UCSD-AML1 (cell line): ENCODE measurements around the gene KCNAB2.
A peak's percentile ranks its signal among the peaks of the same experiment; 100 is the strongest.
"Not testable (repeated sequence)": the region's sequence is repeated elsewhere in the genome, so short reads cannot be mapped to it uniquely, and the experiment has no call there.

ENCODE experiments used
- DNase-seq: peaks from one replicate; lab custom pipeline; 2025; ENCODE audit not compliant: unreplicated experiment; lab: John Stamatoyannopoulos, UW

KCNAB2 gene

DNA sequence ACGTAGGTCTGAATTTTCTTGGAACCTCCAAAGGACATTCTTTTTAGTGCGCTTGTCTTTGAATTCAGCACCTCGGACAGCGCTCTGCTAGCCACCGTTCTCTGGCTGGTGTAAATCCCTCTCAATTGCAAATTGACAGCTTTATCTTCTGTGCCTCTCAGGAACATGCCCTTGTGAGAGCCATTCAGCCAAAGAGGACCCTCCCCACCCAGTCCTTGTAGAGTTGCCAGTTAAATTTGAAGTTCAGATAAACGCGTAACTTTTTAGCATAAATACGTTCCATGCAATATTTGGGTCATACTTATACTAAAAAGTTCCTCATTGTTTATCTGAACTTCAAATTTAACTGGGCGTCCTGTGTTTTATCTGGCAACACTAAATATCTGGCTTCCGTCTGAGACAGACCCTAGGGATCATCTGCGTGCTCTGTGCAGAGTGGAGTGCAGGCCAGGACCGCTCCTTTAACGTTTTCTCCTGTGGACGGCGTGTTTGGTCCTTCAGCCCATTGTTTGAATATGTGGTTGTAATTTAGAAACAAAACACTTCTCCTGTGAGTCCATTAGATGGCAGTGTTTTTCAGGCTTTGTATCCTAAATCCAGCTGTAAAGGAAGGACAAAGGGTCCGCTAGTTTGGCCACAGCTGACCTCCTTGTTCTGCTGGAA, 7.0 kb downstream of the KCNAB2 start:
- DNase-seq = peak; percentile 25

DNA sequence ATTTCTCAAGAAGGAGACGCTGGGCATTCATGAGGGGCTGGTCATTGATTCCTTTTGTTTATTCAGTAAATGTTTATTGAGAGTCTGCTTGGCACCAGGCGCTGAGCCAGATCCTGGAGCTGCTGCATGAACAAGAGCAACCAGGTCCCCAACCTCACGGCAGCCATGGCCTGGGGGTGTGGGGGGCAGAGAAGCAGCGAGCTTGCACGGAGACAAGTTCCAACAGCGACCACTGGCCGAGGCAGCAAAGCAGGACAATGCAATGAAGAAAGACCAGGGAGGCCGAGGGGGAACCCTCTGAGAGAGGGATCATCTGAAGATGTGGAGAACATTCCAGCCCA, 7.5 kb downstream of the KCNAB2 start:
- no peak for DNase-seq

DNA sequence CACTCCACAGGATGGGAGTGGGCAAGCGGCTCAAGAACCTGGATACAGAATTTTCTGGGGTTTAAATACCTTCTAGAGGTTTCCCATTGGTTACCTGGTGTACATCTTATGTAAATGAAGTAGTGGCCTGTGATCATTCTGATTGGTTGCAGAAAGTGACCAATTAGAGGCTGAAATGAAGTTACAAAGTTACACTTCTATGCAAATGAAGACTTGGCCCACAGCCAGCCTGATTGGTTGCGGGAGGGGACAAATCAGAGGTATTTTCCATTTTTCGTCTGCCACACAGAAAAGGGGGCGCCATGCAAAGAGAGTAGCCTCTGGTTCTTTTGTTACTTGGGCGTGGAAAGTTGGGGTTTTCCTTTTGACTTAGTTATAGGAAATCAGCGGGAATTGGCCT, 8.9 kb downstream of the KCNAB2 start:
- no peak for DNase-seq

DNA sequence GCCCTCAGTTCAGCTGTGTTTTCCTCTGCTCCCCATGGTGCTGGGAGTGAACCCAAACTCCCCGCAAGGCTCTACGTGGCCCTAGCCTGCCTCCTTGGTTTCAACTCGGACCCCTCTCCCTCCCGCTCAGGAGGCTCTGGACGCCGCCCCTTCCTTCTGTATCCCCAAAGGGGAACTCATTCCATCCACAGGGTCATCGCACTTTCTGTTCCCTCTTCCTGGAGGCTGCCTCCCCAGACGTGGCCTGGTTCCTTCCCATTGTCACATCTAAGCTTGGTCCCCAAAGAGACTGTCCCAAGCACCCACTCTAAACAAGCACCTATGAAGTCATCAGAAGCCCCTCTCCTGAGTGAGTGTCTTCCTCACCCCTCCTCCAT, 10.9 kb downstream of the KCNAB2 start:
- no peak for DNase-seq

DNA sequence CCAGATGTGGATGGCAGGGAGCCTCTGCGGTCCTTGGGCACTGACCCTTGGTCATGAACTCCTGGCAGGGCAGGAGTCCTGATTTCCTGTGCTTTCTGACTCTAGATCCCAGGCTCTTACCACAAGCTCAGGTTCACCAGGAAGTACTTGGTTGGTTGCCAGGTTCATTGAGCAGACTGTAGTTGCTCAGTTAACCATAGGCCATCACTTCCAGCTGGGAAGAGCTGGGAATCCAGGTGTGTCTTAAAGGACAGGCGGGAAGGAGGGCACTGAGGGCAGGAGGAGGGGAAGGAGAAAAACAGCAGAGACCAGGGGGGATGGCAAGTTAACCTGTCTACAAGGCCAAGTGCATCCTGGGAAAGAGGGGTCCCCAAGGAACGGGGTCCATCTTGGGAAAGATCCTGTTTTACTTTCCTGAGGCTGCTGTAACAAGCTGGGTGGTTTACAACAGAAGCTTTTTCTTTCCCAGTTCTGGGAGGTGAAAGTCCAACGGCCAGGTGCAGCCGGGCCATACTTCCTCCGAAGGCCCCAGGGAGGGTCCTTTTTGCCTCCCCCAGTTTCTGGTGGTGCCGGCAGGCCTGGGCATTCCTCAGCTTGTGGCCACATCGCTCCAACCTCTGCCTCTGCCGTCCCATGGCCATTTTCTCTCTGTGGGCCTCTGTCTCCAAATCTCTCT, 11.6 kb downstream of the KCNAB2 start:
- DNase-seq = no peak

DNA sequence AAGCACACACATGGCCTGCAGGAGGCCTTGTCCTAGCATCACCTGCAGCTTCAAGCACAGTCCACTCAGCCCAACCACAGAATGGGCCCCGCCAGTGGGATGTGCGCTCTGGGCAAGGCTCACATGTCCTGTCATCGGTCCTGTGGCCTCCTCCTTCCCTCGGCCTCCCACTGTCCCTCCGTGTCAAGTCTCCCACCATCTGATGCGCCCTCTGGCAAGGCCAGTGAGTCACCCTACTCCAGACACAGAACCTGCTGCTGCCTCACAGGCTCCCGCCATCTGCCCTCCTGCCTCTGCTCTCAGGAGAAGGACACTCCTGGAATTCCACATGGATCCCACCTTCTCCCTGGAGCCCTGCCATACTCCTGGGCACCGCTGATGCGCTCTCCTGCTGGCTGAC, 14.2 kb downstream of the KCNAB2 start:
- no peak for DNase-seq

DNA sequence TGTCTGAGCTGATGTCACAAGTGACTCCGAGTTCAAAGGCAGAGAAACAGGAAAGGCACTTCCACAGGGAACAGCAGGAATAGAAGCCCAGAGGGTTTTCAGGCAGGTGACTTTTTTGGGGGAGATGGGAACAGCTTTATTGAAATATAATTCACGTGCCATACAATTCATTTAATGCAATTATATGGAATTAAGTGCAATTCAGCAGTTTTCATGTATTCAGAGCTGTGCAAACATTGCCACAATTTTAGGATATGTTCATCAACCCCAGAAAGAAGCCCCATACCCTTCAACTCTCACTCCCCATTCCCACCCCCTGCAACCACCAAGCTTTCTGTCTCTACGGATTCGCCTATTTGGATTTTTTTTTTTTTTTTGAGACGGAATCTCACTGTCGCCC, 17.0 kb downstream of the KCNAB2 start:
- no peak for DNase-seq

DNA sequence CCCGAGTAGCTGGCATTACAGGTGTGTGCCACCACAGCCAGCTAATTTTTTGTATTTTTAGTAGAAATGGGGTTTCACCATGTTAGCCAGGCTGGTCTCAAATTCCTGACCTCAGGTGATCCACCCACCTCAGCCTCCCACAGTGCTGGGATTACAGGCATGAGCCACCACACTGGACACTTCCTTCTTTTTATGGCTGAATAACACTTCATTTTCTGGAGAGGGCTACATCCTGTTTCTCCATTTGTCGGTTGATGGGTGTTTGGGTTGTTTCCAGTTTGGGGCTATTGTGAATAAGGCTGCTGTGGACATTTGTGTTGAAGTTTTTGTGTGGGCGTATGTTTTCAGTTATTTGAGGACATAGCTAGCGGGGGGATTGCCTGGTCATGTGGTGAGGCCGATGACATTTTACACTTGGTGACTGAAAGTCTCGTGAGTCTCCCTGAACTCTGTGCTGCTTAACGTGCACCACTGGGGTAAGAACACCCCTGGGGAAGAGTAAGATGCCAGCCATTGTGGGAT, 17.9 kb downstream of the KCNAB2 start:
- DNase-seq = not testable (repeated sequence)

DNA sequence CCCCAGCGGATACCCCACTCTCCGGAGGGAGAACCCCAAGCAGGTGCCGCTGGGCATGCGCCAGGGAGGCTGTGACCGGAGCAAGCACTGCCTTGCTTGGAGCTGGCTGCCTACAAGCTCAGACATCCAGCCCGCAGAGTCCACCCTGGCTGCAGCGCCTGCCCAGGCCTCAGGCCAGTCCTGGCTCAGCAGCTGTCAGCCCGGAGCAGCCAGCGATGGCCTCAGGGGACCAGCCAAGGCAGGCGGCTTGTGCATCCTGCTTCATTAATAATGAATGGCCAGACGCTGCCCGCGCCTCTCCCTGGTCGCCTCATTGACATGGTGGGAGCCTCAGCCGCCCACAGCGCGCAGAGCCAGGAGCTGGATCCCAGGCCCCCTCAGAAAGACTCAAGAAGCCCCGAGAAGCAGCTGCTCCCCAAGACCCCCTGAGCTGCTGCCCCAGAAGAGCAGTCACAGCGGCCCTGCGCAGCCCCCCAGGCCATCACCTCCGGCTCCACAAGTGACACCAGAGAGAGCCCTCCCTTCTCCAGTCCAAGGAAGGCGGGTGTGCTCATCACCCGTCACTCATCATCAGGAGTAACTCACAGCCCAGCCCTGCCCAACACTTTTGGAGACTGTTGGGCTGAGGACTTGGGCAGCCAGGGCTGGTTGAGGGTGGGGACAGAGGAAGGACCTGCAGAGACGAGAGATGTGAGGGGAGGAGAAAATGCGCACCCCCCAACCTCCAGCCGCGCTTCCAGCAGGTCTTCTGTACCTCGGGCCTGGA, 19.6 kb downstream of the KCNAB2 start:
- no peak for DNase-seq

DNA sequence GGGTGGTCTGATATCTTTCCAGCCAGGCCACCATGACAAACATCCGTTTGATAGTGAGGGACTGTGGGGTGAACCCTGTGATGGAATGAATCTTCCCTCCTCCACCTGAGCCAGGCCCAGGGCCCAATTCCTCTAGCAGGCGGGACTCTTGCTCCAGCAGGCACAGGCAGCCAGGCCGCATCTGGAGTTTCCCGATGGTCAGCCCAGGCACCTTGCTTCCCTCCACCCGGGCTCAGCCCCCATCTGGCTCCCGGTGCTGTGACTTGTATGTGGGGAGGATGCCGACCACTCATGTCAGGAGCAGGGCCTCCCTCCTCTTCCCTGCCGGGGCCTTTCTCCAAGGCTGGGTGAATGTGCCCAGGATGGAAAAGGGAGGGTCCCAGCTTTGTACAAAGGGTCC, 21.0 kb downstream of the KCNAB2 start:
- DNase-seq = no peak

DNA sequence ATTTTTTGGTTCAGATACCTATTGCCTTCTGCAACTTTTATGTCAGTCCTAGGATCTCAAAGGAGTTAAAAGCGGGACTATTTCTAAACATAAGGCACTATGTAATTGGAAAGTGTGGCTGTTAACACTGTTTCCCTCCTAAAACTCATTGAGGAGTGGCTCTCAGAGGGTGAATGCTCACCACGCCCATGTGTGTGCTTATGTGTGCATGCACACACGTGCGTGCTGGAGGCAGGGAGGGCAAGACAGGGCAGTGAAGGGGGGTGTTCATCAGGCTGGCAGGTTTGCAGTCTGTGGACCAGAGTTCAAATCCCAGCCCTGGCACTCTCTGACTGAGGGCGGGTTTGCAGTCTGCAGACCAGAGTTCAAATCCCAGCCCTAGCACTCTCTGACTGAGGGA, 22.4 kb downstream of the KCNAB2 start:
- DNase-seq = no peak

DNA sequence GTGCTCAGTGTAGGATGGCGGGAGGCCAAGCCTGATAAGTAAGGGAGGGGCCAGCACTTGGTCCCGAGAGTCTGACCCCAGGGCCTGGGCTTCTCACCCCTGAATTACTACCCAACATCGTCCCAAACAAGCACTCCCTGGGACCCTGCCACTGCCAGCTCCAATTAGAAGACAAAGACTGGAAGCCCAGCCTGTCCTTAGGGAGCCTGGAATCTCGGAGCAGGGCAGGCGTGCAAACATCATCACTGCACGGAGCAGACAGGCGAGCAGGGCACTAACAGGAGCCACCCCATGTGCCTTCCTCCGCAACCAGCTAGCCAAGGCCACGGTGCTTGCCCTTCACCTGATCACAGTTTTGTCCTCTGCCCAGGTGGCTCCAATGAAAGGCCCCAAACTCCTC, 23.2 kb downstream of the KCNAB2 start:
- no peak for DNase-seq

DNA sequence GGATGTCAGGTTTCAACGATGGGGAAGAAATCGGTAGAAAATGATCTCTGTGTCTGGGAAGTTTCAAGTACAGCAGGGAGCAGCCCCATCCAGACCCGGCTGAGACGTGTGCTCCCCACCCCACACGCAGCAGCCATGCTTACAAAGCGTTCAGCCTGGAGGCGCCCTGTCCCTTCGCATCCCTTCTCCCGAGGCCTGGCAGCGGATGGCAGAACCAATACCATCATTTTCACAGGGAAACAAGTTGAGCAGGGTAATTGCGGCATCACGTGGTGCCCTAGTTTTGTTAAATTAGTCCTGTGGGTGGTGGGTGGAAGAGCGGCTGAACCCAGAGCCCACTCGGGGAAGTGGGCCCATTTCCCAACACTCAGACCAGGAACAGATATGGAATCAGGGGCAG, 23.9 kb downstream of the KCNAB2 start:
- DNase-seq = no peak

DNA sequence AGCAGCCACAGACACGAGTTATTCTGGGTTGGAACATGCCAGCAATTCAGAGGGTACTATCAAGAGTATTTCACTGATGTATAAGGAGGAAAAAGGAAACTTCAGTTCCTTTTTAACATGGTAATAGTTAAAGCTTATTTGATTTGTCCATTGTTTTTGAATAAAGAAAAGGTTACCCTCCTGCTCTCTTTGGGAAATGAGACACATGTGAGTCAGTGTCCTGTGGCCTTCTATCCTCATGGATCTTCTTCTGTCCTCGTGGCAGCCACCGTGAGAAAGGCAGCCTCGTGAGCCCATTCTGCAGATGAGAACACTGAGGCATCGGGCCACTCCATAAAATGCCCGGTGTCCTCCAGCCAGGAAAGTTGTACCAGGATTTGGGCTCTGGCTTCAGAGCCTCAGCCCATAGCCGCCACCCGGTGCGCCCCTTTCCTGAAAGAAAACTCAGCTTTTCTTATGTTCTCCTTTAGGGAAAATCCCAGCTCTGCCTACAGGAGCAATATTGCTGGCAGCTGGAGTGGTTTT, 24.8 kb downstream of the KCNAB2 start:
- DNase-seq = no peak

DNA sequence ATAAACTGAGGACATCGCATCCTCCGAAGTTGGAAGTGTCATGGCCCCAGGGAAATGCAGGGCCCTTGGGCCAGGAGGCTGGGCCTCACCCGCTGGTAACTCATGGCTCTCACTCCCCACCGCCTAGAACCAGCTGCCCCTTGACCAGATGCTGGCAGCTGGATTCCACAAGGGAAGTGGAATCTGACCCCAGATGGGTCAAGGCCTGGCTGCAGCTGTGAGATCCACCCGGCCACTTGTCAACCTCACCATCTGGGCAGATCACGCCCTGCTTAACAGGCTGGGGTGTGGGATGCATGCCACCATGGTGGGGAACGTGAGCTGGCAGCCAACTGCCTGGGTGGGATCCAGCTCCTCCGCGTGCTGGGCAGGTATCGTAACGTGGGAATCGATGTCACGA, 25.5 kb downstream of the KCNAB2 start:
- DNase-seq = no peak

DNA sequence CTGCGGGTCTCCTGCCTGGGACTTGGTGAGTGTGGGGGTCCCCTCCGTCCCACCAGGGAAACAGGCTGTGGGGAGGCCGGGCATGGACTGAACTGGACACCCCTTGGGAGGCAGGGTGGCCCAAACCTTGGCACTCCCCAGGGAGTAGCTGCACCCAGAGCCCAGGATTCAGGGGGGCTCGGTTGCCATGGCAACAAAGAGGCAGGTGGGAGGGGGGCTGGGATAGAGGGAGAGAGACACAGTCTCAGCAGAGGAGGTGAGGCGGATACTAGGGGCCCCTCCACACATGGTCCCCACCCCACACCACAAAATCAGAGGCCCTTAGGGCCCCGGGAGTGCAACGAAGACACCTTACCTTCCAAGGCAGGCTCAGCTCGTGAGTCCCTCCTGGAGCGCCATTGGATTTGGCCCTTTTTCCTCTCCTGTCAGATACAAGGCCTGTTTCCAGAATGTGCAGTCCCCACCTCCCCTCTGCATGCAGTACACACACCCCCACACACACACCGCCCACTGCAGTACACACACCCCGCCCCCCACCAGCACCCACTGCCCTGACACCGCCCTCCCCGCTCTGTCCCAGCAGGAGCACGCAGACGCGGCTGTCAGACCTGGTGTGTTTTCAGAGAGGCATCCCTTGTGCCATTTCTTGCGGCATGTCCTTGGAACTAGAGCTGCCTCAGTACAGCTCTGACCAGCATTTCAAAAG, 27.2 kb downstream of the KCNAB2 start:
- no peak for DNase-seq

DNA sequence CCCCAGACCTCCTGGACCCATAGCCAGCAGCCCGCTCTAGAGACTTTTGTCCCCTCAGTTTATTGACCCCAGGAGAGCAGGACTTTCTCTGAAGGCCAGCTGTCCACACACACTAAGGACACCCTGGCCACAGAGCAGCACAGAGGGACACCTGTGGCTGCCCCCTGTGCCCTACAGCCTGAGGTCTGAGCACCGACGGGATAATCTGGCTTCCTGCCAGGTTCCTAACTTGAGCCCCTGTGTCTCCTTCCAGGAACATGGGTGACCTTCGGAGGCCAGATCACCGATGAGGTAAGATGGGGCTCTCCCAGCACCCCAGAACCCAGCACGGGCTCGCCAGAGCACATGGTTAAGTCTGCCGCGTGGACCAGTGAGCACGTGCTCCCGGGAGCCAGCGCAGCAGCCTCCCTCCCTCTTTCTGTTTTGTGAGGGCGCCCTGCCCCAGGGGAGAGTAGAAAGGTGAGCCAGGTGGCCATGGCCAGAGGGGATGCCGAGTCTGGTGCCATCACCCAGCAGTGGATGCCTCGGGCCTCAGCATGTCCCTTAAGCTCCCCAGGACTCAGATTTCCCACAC, 27.9 kb downstream of the KCNAB2 start:
- no peak for DNase-seq

DNA sequence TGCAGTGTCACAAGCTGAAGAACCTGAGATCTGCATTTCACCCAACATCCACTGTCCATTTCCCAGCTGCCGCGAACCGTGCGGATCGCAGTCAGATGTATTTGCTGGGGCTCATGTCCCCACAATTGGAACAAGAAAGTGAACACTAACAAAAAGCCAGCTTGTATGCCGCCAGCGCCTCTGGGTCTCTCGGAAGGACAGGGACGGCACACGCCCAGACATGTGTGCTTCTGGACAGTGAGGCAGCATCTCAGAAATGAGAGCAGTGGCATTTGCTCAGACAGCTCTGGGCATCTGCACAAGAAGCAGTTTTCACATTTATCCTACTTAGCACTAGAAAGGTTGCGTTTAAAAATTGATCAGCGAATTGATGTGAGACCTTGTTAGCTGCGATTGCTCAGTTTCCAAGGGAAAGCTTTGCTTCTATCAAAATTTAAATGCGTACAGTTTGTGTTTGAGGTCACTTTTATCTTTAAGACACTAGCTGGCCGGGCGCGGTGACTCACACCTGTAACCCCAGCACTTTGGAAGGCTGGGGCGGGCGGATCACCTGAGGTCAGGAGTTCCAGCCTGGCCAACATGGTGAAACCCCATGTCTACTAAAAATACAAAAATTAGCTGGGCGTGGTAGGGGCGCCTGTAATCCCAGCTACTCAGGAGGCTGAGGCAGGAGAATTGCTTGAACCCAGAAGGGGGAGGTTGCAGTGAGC, 28.7 kb downstream of the KCNAB2 start:
- DNase-seq = no peak

DNA sequence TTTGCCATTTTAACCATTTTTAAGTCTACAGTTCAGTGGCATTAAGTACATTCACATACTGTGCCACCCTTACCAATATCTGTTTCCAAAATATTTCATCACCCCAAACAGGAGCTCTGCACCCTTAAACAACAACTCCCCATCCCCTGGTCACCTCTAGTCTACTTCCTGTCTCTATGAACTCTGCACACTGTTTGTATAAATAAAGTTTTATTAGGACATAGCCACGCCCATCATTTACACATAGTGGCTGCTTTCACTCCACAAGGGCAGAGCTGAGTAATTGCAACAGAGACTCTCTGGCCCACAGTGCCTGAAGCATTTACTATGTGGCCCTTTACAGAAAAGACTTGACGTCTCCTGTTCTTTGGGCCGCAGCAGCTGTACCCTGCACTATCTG, 30.1 kb downstream of the KCNAB2 start:
- DNase-seq = no peak

DNA sequence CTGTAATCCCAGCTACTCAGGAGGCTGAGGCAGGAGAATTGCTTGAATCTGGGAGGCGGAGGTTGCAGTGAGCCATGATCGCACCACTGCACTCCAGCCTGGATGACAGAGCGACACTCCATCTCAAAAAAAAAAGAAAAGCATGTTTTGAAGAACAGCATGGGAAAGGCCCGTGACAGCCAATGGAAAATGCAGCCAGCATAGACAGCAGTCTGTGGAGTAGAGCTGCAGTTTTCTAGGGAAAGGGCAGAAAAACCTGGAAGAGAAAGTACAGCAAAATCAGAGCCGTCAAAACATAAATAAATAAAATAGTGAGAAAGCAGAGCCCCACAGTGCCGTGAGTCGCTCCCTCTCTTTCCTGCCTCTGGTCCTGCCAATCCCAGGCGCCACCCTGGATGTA, 31.4 kb downstream of the KCNAB2 start:
- not testable (repeated sequence) for DNase-seq
